Jurkat, Clone E6-1 (cell line): ENCODE data around the gene PARD6A. TPM values are rescaled to one million over a fixed set of nuclear protein-coding genes. Genes with fewer than 3 reads are reported as not detected.

Experiments
- DNase-seq: peaks from one replicate; pipeline ENCODE4 v3.0.0-alpha.2; 2011; ENCODE audit warnings: low read depth, low spot score
- H3K4me3 ChIP-seq: 2 replicates; pipeline ENCODE4 v1.5.1; 2011; ENCODE audit warnings: mild to moderate bottlenecking, low read length, control low read depth, moderate library complexity
- polyA plus RNA-seq: library from polyadenylated mRNA; unstranded; fragments of >200 nt; gene quantifications from one replicate; pipeline ENCODE4 v1.2.1, GENCODE V29; 2012; ENCODE audit warnings: missing spikeins; ENCODE audit not compliant: insufficient read length, insufficient read depth

Gene PARD6A
- 17.1 TPM for polyA plus RNA-seq

GRCh38 chr16:67660564-67661028 lies at the start of gene PARD6A:
TSS of gene PARD6A (plus strand) at chr16:67660960. CDS start at chr16:67661039, 79 bp downstream.
- peak within 1 kb of the TSS; percentile 99 for H3K4me3 ChIP-seq
- DNase-seq, result peak; percentile 97

- H3K4me3 ChIP-seq, result no peak overlapping the region
- DNase-seq, result peak; percentile 28
Measured at GRCh38 chr16:67613808-67614207, 47.0 kb upstream of the PARD6A start.

- H3K4me3 ChIP-seq, result no peak overlapping the region
- no peak for DNase-seq
Measured at GRCh38 chr16:67628216-67628615, 32.5 kb upstream of the PARD6A start.

- no peak overlapping the region for H3K4me3 ChIP-seq
- DNase-seq, result no peak
Measured at GRCh38 chr16:67632415-67633172, 28.2 kb upstream of the PARD6A start.

- DNase-seq, result no peak
- H3K4me3 ChIP-seq, result no peak overlapping the region
Measured at GRCh38 chr16:67636713-67637112, 24.0 kb upstream of the PARD6A start.

- no peak for DNase-seq
- no peak overlapping the region for H3K4me3 ChIP-seq
Measured at GRCh38 chr16:67637625-67638024, 23.1 kb upstream of the PARD6A start.

- H3K4me3 ChIP-seq, result no peak overlapping the region
- no peak for DNase-seq
Measured at GRCh38 chr16:67641779-67642708, 18.7 kb upstream of the PARD6A start.

- DNase-seq, result no peak
- no peak overlapping the region for H3K4me3 ChIP-seq
Measured at GRCh38 chr16:67644038-67644437, 16.7 kb upstream of the PARD6A start.

GRCh38 chr16:67645397-67646121 lies 15.2 kb upstream of the PARD6A start:
- peak overlapping the region; percentile 92 for H3K4me3 ChIP-seq
- DNase-seq, result no peak

GRCh38 chr16:67647111-67647651 lies 13.6 kb upstream of the PARD6A start:
- H3K4me3 ChIP-seq, result no peak overlapping the region
- no peak for DNase-seq

GRCh38 chr16:67647681-67648080 lies 13.1 kb upstream of the PARD6A start:
- no peak for DNase-seq
- H3K4me3 ChIP-seq, result no peak overlapping the region

GRCh38 chr16:67648088-67648763 lies 12.5 kb upstream of the PARD6A start:
- DNase-seq, result no peak
- H3K4me3 ChIP-seq, result no peak overlapping the region

- no peak for DNase-seq
- H3K4me3 ChIP-seq, result no peak overlapping the region
Measured at GRCh38 chr16:67648764-67649407, 11.9 kb upstream of the PARD6A start.

GRCh38 chr16:67649494-67649931 lies 11.2 kb upstream of the PARD6A start:
- H3K4me3 ChIP-seq, result no peak overlapping the region
- no peak for DNase-seq

- no peak overlapping the region for H3K4me3 ChIP-seq
- DNase-seq, result no peak
Measured at GRCh38 chr16:67650023-67650422, 10.7 kb upstream of the PARD6A start.

GRCh38 chr16:67651039-67651438 lies 9.7 kb upstream of the PARD6A start:
- no peak overlapping the region for H3K4me3 ChIP-seq
- DNase-seq, result no peak

- DNase-seq, result no peak
- no peak overlapping the region for H3K4me3 ChIP-seq
Measured at GRCh38 chr16:67651847-67652246, 8.9 kb upstream of the PARD6A start.

GRCh38 chr16:67652578-67653127 lies 8.1 kb upstream of the PARD6A start:
- no peak overlapping the region for H3K4me3 ChIP-seq
- no peak for DNase-seq
